Neural progenitor cell (in vitro differentiated cells): ENCODE results near the gene MLYCD.

Source experiments
- EZH2 ChIP-seq: fragments of 200-600 bp; sonication (generic); IDR thresholded peaks from 2 replicates; pipeline ENCODE4 v1.6.1; 2017; ENCODE audit warnings: antibody characterized with exemption, mild to moderate bottlenecking, moderate library complexity
- TF ChIP-seq, protein P1 (sequence below): fragments of 200-600 bp; sonication (generic); IDR thresholded peaks from 2 replicates; pipeline ENCODE4 v1.5.1; 2017; ENCODE audit warnings: antibody characterized with exemption, mild to moderate bottlenecking

GRCh38 chr16:83939266-83939855 lies 40.4 kb downstream of the MLYCD start:
- TF ChIP-seq, protein P1, sequence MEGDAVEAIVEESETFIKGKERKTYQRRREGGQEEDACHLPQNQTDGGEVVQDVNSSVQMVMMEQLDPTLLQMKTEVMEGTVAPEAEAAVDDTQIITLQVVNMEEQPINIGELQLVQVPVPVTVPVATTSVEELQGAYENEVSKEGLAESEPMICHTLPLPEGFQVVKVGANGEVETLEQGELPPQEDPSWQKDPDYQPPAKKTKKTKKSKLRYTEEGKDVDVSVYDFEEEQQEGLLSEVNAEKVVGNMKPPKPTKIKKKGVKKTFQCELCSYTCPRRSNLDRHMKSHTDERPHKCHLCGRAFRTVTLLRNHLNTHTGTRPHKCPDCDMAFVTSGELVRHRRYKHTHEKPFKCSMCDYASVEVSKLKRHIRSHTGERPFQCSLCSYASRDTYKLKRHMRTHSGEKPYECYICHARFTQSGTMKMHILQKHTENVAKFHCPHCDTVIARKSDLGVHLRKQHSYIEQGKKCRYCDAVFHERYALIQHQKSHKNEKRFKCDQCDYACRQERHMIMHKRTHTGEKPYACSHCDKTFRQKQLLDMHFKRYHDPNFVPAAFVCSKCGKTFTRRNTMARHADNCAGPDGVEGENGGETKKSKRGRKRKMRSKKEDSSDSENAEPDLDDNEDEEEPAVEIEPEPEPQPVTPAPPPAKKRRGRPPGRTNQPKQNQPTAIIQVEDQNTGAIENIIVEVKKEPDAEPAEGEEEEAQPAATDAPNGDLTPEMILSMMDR: no peak
- TF ChIP-seq EZH2: no peak
